ENCODE data around the gene RAB7A. TPM values are rescaled to one million over a fixed set of nuclear protein-coding genes. Genes with fewer than 3 reads are reported as not detected.

RAB7A gene
- total and polyA plus RNA-seq, 2 of the 8 experiments (the other 6 are each of a cell fraction or from before 2014, with no cell fraction given) = 179 to 195 TPM

- H2BK20ac ChIP-seq (ENCODE audit: low read length) = no peak overlapping the region
- H3K23ac ChIP-seq (ENCODE audit: insufficient read length) = no peak overlapping the region
- peaks cover 0 to 8% (median 0%) of the 10 kb centered on the region in 4 experiments; a peak in 2 of 8 replicates for H3K36me3 ChIP-seq (ENCODE audit: control insufficient read depth in 2 of 4, insufficient read depth in 4 of 4, low read length in 3 of 4)
- H3K14ac ChIP-seq (ENCODE audit: insufficient read length) = no peak overlapping the region
- ChIA-PET CTCF (ENCODE audit: partially characterized antibody) (interaction anchor here (0.7 to 1.7 kb wide), 5 partner anchors 10 to 29 kb away, joined by 3 to 6 read pairs (median 5); no protein-coding TSS in a partner anchor), POLR2A (ENCODE audit: partially characterized antibody) (interaction anchor here (0.8 to 1.6 kb wide), 2 partner anchors 9 to 11 kb away, joined by 4 read pairs; no protein-coding TSS in a partner anchor)
- no peak overlapping the region for H4K8ac ChIP-seq (ENCODE audit: extremely low read depth, insufficient read depth, low read length)
- no peaks in the 10 kb centered on the region for H3K23me2 ChIP-seq (ENCODE audit: low read depth, low read length)
- no peak overlapping the region for H3K56ac ChIP-seq (replicated peaks; ENCODE audit: insufficient read length, low read depth, low read length)
- no peak overlapping the region for H3K9ac ChIP-seq (replicated peaks in 1 of 4; ENCODE audit: extremely low read depth in 1 of 4, low read depth in 3 of 4, low read length in 3 of 4)
- no peak overlapping the region for H3K27ac ChIP-seq (ENCODE audit: low read depth, low read length)
- no peak overlapping the region for H4K91ac ChIP-seq (replicated peaks; ENCODE audit: insufficient read length, low read length)
- no peak overlapping the region for H2BK15ac ChIP-seq (ENCODE audit: low read length)
- no peak overlapping the region for H2AK5ac ChIP-seq (ENCODE audit: low read depth, low read length)
- no peak overlapping the region for H4K5ac ChIP-seq (ENCODE audit: insufficient read length, low read depth, low read length)
- H3K79me2 ChIP-seq (ENCODE audit: control insufficient read depth in 1 of 2, insufficient read depth in 2 of 2, low read length in 2 of 2) = peaks cover 7 to 85% of the 10 kb centered on the region in 2 experiments
- no peak overlapping the region for H2BK12ac ChIP-seq (ENCODE audit: low read depth, low read length)
- H3K79me1 ChIP-seq (ENCODE audit: low read depth, low read length) = peaks cover 15% of the 10 kb centered on the region
- DNase-seq (ENCODE audit: low read depth in 1 of 2, low spot score in 2 of 2) (no peak), FAIRE-seq (no peak)
- no peak overlapping the region for H2BK5ac ChIP-seq (ENCODE audit: low read depth, low read length)
- H3K9me3 ChIP-seq (ENCODE audit: insufficient read depth in 2 of 2, low read depth in 1 of 2, low read length in 1 of 2) = peaks cover 0 to 7% of the 10 kb centered on the region in 2 experiments; a peak in 2 of 4 replicates
- H3K27me3 ChIP-seq (replicated peaks in 1 of 4; ENCODE audit: control insufficient read depth in 3 of 4, extremely low read depth in 1 of 4, insufficient read depth in 3 of 4, low read length in 3 of 4) = no peaks in the 10 kb centered on the region
- H3K4ac ChIP-seq (replicated peaks; ENCODE audit: insufficient read length, low read depth, low read length) = no peak overlapping the region
- WGBS, 2 experiments (ENCODE audit: extremely low coverage in 1 of 2, insufficient coverage in 1 of 2, insufficient read length in 1 of 2, insufficient replicate concordance in 2 of 2, low coverage in 1 of 2, low lambda C conversion rate in 2 of 2, missing lambda C conversion rate in 1 of 2) = 93% methylated on average over 4 of the region's 4 CpGs; no CpG with 5 or more reads in 1 of the 2 experiments
- no peak overlapping the region for H3K4me3 ChIP-seq (ENCODE audit: extremely low read depth in 1 of 4, insufficient read depth in 2 of 4, low read depth in 3 of 4, low read length in 4 of 4)
- H2AFZ ChIP-seq (ENCODE audit: low read length) = no peak overlapping the region
- no peak for TF ChIP-seq NANOG (IDR thresholded peaks at IDR 0.05; ENCODE audit: insufficient read depth, low read depth, low read length, poor library complexity, severe bottlenecking)
- TF ChIP-seq RNF2 (IDR thresholded peaks at IDR 0.05; ENCODE audit: borderline replicate concordance, low read depth, low read length, missing control alignments, poor library complexity, severe bottlenecking) = no peak
- TF ChIP-seq EP300 (IDR thresholded peaks at IDR 0.05; ENCODE audit: borderline replicate concordance in 1 of 2, low read depth in 2 of 2, low read length in 2 of 2) = no peak
- no peak for TF ChIP-seq ZNF274 (IDR thresholded peaks at IDR 0.05; ENCODE audit: borderline replicate concordance, extremely low read depth, low read length)
- TF ChIP-seq POLR2A (IDR thresholded peaks at IDR 0.05; ENCODE audit: control extremely low read depth in 1 of 2, low read depth in 2 of 2, low read length in 2 of 2) = no peak
- TF ChIP-seq SIRT6 (IDR thresholded peaks at IDR 0.05; ENCODE audit: low read length) = no peak
- no peaks in the 10 kb centered on the region; a peak in 3 of 7 replicates for H3K4me1 ChIP-seq (replicated peaks in 1 of 4; ENCODE audit: control insufficient read depth in 3 of 4, insufficient read depth in 4 of 4, low read length in 3 of 4)
- H3K18ac ChIP-seq (ENCODE audit: extremely low read depth, low read length) = no peak overlapping the region
- H4K20me1 ChIP-seq (replicated peaks in 1 of 2; ENCODE audit: control insufficient read depth in 1 of 2, insufficient read depth in 2 of 2, low read length in 2 of 2) = peaks cover 12 to 16% of the 10 kb centered on the region in 2 experiments
- no peak overlapping the region for H3K4me2 ChIP-seq (ENCODE audit: insufficient read depth in 1 of 2, low read depth in 2 of 2, low read length in 2 of 2)
- H2BK120ac ChIP-seq (replicated peaks; ENCODE audit: low read depth, low read length) = no peak overlapping the region
These were observed 44.4 kb downstream of the RAB7A start for GRCh38 chr3:128770387-128770786.

All from H1 (cell line).